ENCODE measurements around the gene SREBF1.

The SREBF1 gene

GRCh38 chr17:17868641-17869522, 32.1 kb upstream of the SREBF1 start:
- TF ChIP-seq CTCF (conservative IDR thresholded peaks at IDR 0.05) = no peak
- H3K27ac ChIP-seq = no peak overlapping the region

- no peak overlapping the region for H3K27ac ChIP-seq
- TF ChIP-seq CTCF (conservative IDR thresholded peaks at IDR 0.05) = no peak
Measured at GRCh38 chr17:17866897-17867296, 30.1 kb upstream of the SREBF1 start.

GRCh38 chr17:17866425-17866824, 29.6 kb upstream of the SREBF1 start:
- H3K27ac ChIP-seq = no peak overlapping the region
- TF ChIP-seq CTCF (conservative IDR thresholded peaks at IDR 0.05) = no peak

- TF ChIP-seq CTCF (conservative IDR thresholded peaks at IDR 0.05) = no peak
- H3K27ac ChIP-seq = no peak overlapping the region
Measured at GRCh38 chr17:17865035-17865434, 28.2 kb upstream of the SREBF1 start.

GRCh38 chr17:17860766-17861107, 24.0 kb upstream of the SREBF1 start:
- TF ChIP-seq CTCF (conservative IDR thresholded peaks at IDR 0.05) = no peak
- no peak overlapping the region for H3K27ac ChIP-seq

- no peak overlapping the region for H3K27ac ChIP-seq
- peak; percentile 96 for TF ChIP-seq CTCF (conservative IDR thresholded peaks at IDR 0.05)
Measured at GRCh38 chr17:17859909-17860765, 23.4 kb upstream of the SREBF1 start.

- TF ChIP-seq CTCF (conservative IDR thresholded peaks at IDR 0.05) = no peak
- H3K27ac ChIP-seq = no peak overlapping the region
Measured at GRCh38 chr17:17857496-17857895, 20.7 kb upstream of the SREBF1 start.

Measured in VCaP (cell line).